HCT116 (cell line): ENCODE results near the gene SLC7A5.

Experiments used
- EGR1 ChIP-seq: IDR thresholded peaks from 2 replicates; pipeline ENCODE4 v1.6.1; 2012; ENCODE audit warnings: low read depth
- EZH2 ChIP-seq: fragments of 200-600 bp; sonication (generic); IDR thresholded peaks from 2 replicates; pipeline ENCODE4 v1.6.1; 2017; ENCODE audit warnings: antibody characterized with exemption, mixed run types
- EZH2phosphoT487 ChIP-seq: fragments of 200-600 bp; IDR thresholded peaks from 2 replicates; pipeline ENCODE4 v1.6.1; 2018; ENCODE audit warnings: antibody characterized with exemption, borderline replicate concordance
- POLR2A ChIP-seq: IDR thresholded peaks from 2 replicates; pipeline ENCODE4 v1.7.0; 2011; ENCODE audit warnings: borderline replicate concordance; ENCODE audit not compliant: insufficient read depth, insufficient read length; ENCODE audit errors: extremely low read depth
- POLR2AphosphoS5 ChIP-seq: IDR thresholded peaks from 2 replicates; pipeline ENCODE4 v1.6.1; 2011; ENCODE audit warnings: mild to moderate bottlenecking, low read depth, low read length, moderate library complexity
- SIN3A ChIP-seq: IDR thresholded peaks from 2 replicates; pipeline ENCODE4 v1.6.1; 2012; ENCODE audit warnings: low read depth
- TCF7L2 ChIP-seq: IDR thresholded peaks from 2 replicates; pipeline ENCODE4 v1.7.0; 2011; ENCODE audit warnings: borderline replicate concordance, inconsistent platforms; ENCODE audit not compliant: insufficient read depth, insufficient read length; ENCODE audit errors: extremely low read depth
- TF ChIP-seq, protein P1 (sequence below), 3 experiments: fragments of 200-600 bp in 1 of 3; sonication (generic) in 1 of 3; IDR thresholded peaks in 2 of 3; conservative IDR thresholded peaks in 1 of 3; 2 replicates each; pipeline ENCODE4 v1.5.1; 2012 to 2017; ENCODE audit warnings: low read depth in 2 of 3, low read length in 2 of 3, antibody characterized with exemption in 1 of 3, borderline replicate concordance in 1 of 3, control low read depth in 1 of 3, mild to moderate bottlenecking in 1 of 3, mixed read lengths in 1 of 3, mixed run types in 1 of 3, moderate library complexity in 1 of 3; ENCODE audit not compliant: insufficient read depth in 1 of 3

DNA sequence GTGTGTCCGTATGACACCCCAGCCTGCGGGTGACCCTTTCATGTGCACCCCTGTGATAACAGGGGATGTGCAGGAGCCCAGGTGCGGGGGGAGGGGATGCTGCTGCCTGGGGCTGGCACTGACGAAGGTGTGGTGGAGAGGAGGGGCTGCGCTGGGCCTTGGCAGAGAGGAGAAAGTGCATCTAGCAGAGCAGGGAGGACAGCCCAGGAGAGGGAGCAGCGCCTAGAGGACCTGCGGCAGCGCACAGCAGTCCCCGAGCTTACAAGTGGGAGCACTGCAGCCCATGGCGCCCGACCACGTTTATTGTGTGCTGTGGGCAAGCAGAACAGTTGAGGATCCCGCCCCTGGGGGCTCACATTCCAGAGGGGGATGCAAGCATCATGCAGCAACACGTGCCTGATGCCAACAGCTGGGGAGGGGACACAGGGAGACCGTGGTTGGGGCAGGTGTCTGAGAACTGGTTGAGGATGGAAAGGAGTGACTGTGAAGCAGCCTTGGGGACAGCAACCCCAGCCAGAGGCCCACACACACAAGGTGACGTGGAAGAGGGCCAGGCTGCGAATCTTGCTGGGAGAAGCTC is 10.9 kb upstream of the SLC7A5 start:
- TF ChIP-seq EZH2 (no peak), EGR1 (no peak), SIN3A (no peak), POLR2A (no peak), POLR2AphosphoS5 (no peak), EZH2phosphoT487 (no peak), TCF7L2 (no peak)
- TF ChIP-seq, protein P1, sequence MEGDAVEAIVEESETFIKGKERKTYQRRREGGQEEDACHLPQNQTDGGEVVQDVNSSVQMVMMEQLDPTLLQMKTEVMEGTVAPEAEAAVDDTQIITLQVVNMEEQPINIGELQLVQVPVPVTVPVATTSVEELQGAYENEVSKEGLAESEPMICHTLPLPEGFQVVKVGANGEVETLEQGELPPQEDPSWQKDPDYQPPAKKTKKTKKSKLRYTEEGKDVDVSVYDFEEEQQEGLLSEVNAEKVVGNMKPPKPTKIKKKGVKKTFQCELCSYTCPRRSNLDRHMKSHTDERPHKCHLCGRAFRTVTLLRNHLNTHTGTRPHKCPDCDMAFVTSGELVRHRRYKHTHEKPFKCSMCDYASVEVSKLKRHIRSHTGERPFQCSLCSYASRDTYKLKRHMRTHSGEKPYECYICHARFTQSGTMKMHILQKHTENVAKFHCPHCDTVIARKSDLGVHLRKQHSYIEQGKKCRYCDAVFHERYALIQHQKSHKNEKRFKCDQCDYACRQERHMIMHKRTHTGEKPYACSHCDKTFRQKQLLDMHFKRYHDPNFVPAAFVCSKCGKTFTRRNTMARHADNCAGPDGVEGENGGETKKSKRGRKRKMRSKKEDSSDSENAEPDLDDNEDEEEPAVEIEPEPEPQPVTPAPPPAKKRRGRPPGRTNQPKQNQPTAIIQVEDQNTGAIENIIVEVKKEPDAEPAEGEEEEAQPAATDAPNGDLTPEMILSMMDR (IDR thresholded peaks at IDR 0.05 in 2 of 3, conservative IDR thresholded peaks at IDR 0.05 in 1 of 3; ENCODE audit: borderline replicate concordance in 1 of 3, insufficient read depth in 1 of 3, low read depth in 2 of 3, low read length in 2 of 3), result no peak
